Transverse colon (tissue), 4 donors: ENCODE data around the gene GINM1. TPM values are rescaled to one million over a fixed set of nuclear protein-coding genes. Genes with fewer than 3 reads are reported as not detected.

ENCODE experiments used
- DNase-seq: peaks from one replicate; pipeline ENCODE4 v3.0.0-alpha.2; 2019
- H3K27ac ChIP-seq, 4 donors: fragments of 200-600 bp; sonication (generic); 2 replicates each; pipeline ENCODE4 v1.5.1; 2016 to 2018; ENCODE audit warnings: inconsistent platforms in 4 of 4
- H3K27me3 ChIP-seq: fragments of 200-600 bp; sonication (generic); 2 replicates; pipeline ENCODE4 v1.5.1; 2017; ENCODE audit warnings: inconsistent platforms
- H3K36me3 ChIP-seq, 4 donors: fragments of 200-600 bp; sonication (generic); 2 replicates each; pipeline ENCODE4 v1.5.1; 2017 to 2019; ENCODE audit warnings: inconsistent platforms in 4 of 4
- H3K4me1 ChIP-seq, 4 donors: fragments of 200-600 bp; sonication (generic); 2 replicates each; pipeline ENCODE4 v1.5.1; 2017 to 2020; ENCODE audit warnings: inconsistent platforms in 4 of 4
- H3K4me3 ChIP-seq, 4 donors: fragments of 200-600 bp; sonication (generic); 1 replicate in 1 of 4; 2 replicates in 3 of 4; pipeline versions ENCODE4 v1.5.1 to v1.6.1; 2017 to 2019; ENCODE audit warnings: inconsistent platforms in 4 of 4
- H3K9me3 ChIP-seq, 2 donors: fragments of 200-600 bp; sonication (generic); 2 replicates each; pipeline ENCODE4 v1.5.1; 2017 to 2019; ENCODE audit warnings: inconsistent platforms in 2 of 2
- EP300 ChIP-seq: sonication (generic); formaldehyde crosslinking; IDR thresholded peaks from one replicate; pipeline ENCODE4 v1.6.1; 2017; ENCODE audit warnings: antibody characterized with exemption, low read depth
- POLR2A ChIP-seq: fragments of 450-650 bp; IDR thresholded peaks from one replicate; pipeline ENCODE4 v1.6.1; 2016; ENCODE audit warnings: antibody characterized with exemption, mild to moderate bottlenecking, moderate library complexity
- POLR2AphosphoS5 ChIP-seq, 3 donors: sonication (generic); formaldehyde crosslinking; IDR thresholded peaks; one replicate each; pipeline ENCODE4 v1.6.1; 2016; ENCODE audit warnings: antibody characterized with exemption in 3 of 3
- whole genome bisulfite sequencing, 2 donors: methylation state at CpG; one replicate each; pipeline ENCODE4 v1.1.5; 2018; ENCODE audit warnings: low coverage in 1 of 2; 5-methylcytosine and 5-hydroxymethylcytosine counted together
- in situ Hi-C, 4 donors: fragments of 200-750 bp; cut with MboI; loops; one replicate each; pipeline versions ENCODE4 v1.15.0 to v1.15.1; 2017; ENCODE audit warnings: low sequenced_read_pairs in 3 of 4, low pct_ligation_motif_present in 1 of 4, low pct_unique_long_range_greater_than_20kb in 1 of 4
- intact Hi-C: fragments of 100-400 bp; cut with DNase I; formaldehyde crosslinking; loops from one replicate; pipeline ENCODE4 v1.15.1; 2023; ENCODE audit warnings: low total_unique reads
- total RNA-seq, 4 donors: library from RNA; depleted of rRNA; stranded (reverse); fragments of >200 nt; gene quantifications; one replicate each; pipeline ENCODE4 v1.1.0, GENCODE V29; 2016
- TF ChIP-seq, protein P1 (sequence below), 5 experiments: fragments of 200-600 bp in 3 of 5; fragments of 450-650 bp in 2 of 5; sonication (generic) in 3 of 5; IDR thresholded peaks; 1 replicate in 2 of 5; 2 replicates in 3 of 5; pipeline ENCODE4 v1.5.1; 2016 to 2017; ENCODE audit warnings: antibody characterized with exemption in 5 of 5, inconsistent platforms in 3 of 5, mild to moderate bottlenecking in 2 of 5, moderate library complexity in 1 of 5

GINM1 gene
- total RNA-seq, 4 donors from 2014 or later, result 19.1 to 49.6 (median 35.9) TPM

DNA sequence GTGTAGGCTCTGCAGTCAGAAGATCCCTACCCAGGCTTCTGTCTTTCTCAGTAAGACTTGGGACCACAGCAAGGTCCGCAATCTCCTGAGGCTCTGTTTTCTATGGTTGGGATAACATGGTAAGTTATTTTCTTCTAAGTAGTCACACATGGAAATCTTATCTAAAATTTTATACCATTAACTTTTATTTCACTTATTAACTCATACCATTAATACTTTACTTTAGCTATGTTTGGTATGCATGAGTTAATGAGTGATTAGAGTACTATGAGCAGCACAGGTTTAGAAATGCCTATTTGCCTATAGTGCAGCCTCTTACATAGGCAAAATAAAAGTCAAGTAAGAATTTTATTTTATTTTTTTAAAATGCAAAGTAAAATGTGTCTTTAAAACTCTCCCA is 27.2 kb downstream of the GINM1 start:
- H3K4me3 ChIP-seq, result no peak overlapping the region
- no peak overlapping the region for H3K27ac ChIP-seq
- in situ Hi-C loops (no loop called here), intact Hi-C loops (no loop called here)
- no peaks in the 10 kb centered on the region for H3K9me3 ChIP-seq
- peaks cover 0 to 42% (median 18%) of the 10 kb centered on the region in 4 donors for H3K36me3 ChIP-seq
- WGBS, 2 donors, result 100% methylated on average over 1 of the region's 1 CpG
- TF ChIP-seq, protein P1, sequence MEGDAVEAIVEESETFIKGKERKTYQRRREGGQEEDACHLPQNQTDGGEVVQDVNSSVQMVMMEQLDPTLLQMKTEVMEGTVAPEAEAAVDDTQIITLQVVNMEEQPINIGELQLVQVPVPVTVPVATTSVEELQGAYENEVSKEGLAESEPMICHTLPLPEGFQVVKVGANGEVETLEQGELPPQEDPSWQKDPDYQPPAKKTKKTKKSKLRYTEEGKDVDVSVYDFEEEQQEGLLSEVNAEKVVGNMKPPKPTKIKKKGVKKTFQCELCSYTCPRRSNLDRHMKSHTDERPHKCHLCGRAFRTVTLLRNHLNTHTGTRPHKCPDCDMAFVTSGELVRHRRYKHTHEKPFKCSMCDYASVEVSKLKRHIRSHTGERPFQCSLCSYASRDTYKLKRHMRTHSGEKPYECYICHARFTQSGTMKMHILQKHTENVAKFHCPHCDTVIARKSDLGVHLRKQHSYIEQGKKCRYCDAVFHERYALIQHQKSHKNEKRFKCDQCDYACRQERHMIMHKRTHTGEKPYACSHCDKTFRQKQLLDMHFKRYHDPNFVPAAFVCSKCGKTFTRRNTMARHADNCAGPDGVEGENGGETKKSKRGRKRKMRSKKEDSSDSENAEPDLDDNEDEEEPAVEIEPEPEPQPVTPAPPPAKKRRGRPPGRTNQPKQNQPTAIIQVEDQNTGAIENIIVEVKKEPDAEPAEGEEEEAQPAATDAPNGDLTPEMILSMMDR (IDR thresholded peaks at IDR 0.05), result no peak
- TF ChIP-seq EP300 (no peak), POLR2AphosphoS5 (IDR thresholded peaks at IDR 0.05) (no peak), POLR2A (no peak)
- DNase-seq, result no peak
- no peaks in the 10 kb centered on the region for H3K27me3 ChIP-seq
- H3K4me1 ChIP-seq, result no peaks in the 10 kb centered on the region

DNA sequence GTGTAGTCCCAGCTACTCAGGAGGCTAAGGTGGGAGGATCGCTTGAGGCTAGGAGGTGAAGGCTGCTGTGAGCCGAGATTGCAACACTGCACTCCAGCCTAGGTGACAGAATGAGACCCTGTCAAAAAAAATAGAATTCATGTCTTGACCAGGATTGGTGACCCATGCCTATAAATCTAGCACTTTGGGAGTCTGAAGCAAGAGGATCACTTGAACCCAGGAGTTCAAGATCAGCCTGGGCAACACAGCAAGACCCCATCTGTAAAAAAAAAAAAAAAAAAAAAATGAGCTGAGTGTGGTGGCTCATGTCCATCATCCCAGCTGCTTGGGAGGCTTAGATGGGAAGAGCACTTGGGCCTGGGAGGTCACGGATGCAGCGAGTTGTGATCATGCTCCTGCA is 34.3 kb downstream of the GINM1 start:
- Histone ChIP-seq H3K36me3 (peaks cover 0 to 33% (median 9%) of the 10 kb centered on the region in 4 donors), H3K4me3 (no peak overlapping the region), H3K27me3 (no peaks in the 10 kb centered on the region), H3K4me1 (no peaks in the 10 kb centered on the region), H3K9me3 (no peaks in the 10 kb centered on the region), H3K27ac (no peak overlapping the region)
- in situ Hi-C loops, result no loop called here
- WGBS, 2 donors, result 90 to 97% methylated on average over 2 to 4 of the region's 4 CpGs
- DNase-seq, result no peak
- TF ChIP-seq POLR2A, result no peak
- TF ChIP-seq POLR2AphosphoS5 (IDR thresholded peaks at IDR 0.05), result no peak
- TF ChIP-seq, protein P1 (IDR thresholded peaks at IDR 0.05), result no peak
- no peak for TF ChIP-seq EP300
- intact Hi-C loops, result no loop called here

DNA sequence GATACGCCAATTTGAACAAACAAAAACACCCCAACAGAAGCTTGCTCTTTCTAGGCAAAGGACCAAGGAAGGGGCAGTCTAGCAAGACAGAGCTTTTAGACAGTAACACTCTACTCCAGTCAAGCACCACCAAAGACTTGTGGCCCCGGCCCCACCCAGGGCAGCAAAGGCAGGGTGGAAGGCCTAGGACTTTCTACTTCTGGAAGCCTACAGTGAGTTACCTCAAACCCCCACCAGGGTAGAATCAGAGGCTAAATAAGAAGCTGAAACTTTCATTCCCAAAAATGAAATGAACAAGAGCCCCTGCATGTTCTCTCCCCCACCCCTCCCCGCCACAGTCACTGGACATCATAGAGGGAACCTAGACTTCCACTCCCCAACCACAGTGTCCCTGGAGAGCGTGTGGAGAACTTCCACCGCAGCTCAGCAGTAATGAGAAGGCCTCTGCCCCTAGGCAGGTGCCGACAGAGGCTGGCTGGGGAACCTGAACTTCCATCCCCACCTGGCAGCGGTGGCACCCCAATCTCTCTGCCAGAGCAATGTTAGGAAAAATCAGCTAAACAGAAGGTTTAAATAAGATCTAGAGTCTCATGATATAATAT is 42.3 kb downstream of the GINM1 start:
- in situ Hi-C loops (no loop called here), intact Hi-C loops (no loop called here)
- Histone ChIP-seq H3K4me1 (peaks cover 0 to 5% (median 0%) of the 10 kb centered on the region in 4 donors), H3K4me3 (no peak overlapping the region), H3K9me3 (no peaks in the 10 kb centered on the region), H3K27ac (no peak overlapping the region), H3K27me3 (no peaks in the 10 kb centered on the region), H3K36me3 (peaks cover 0 to 5% (median 0%) of the 10 kb centered on the region in 4 donors)
- no peak for DNase-seq
- WGBS, 2 donors, result 92% methylated on average over 7 of the region's 7 CpGs; no CpG with 5 or more reads in 1 of the 2 donors
- TF ChIP-seq POLR2A, result no peak
- TF ChIP-seq EP300, result no peak
- TF ChIP-seq, protein P1 (IDR thresholded peaks at IDR 0.05), result no peak
- no peak for TF ChIP-seq POLR2AphosphoS5 (IDR thresholded peaks at IDR 0.05)

DNA sequence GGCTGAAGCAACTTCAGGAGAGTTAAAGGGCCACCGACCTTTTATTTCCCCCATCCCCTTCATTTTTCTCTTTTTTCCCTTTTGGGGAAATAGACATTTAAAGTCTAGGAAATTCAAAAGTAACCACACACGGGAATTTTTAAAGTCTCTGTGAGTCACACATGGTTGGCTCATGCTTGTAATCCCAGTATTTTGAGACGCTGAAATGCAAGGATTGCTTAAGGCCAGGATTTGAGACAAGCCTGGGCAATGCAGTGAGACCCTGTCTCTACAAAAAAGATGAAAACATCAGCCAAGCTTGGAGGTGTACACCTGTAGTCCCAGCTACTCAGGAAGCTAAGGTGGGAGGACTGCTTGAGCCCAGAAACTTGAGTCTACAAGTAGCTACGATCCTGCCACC is 48.2 kb downstream of the GINM1 start:
- H3K27ac ChIP-seq, result no peak overlapping the region
- no peak for DNase-seq
- H3K4me1 ChIP-seq, result no peaks in the 10 kb centered on the region
- H3K36me3 ChIP-seq, result no peaks in the 10 kb centered on the region
- intact Hi-C loops, result no loop called here
- 89 to 93% methylated on average over 4 of the region's 4 CpGs for WGBS, 2 donors
- H3K27me3 ChIP-seq, result no peaks in the 10 kb centered on the region
- in situ Hi-C loops, result no loop called here
- no peaks in the 10 kb centered on the region for H3K9me3 ChIP-seq
- no peak overlapping the region for H3K4me3 ChIP-seq
- TF ChIP-seq, protein P1 (IDR thresholded peaks at IDR 0.05), result no peak
